SK-N-MC (cell line): Measurements from ENCODE around the gene MTCH1.

ENCODE experiments used
- EZH2 ChIP-seq: fragments of 200-600 bp; sonication (generic); IDR thresholded peaks from one replicate; pipeline ENCODE4 v1.6.1; 2017; ENCODE audit warnings: antibody characterized with exemption
- POLR2AphosphoS5 ChIP-seq: IDR thresholded peaks from 2 replicates; pipeline ENCODE4 v1.6.1; 2012; ENCODE audit warnings: mild to moderate bottlenecking, low read depth, low read length, borderline replicate concordance

GRCh38 chr6:36963451-36964290 lies 22.3 kb downstream of the MTCH1 start:
- TF ChIP-seq EZH2 (no peak), POLR2AphosphoS5 (no peak)
